22Rv1 (cell line): ENCODE data around the gene FES.

ENCODE experiments used
- H3K27ac ChIP-seq: fragments of 450-650 bp; 2 replicates; pipeline ENCODE4 v1.5.1; 2017
- ZFX ChIP-seq: fragments of 450-650 bp; IDR thresholded peaks from 2 replicates; pipeline ENCODE4 v1.6.1; 2017; ENCODE audit warnings: antibody characterized with exemption, borderline replicate concordance
- TF ChIP-seq, protein P1 (sequence below): fragments of 450-650 bp; IDR thresholded peaks from 2 replicates; pipeline ENCODE4 v1.5.1; 2017; ENCODE audit warnings: mild to moderate bottlenecking

Gene FES

DNA sequence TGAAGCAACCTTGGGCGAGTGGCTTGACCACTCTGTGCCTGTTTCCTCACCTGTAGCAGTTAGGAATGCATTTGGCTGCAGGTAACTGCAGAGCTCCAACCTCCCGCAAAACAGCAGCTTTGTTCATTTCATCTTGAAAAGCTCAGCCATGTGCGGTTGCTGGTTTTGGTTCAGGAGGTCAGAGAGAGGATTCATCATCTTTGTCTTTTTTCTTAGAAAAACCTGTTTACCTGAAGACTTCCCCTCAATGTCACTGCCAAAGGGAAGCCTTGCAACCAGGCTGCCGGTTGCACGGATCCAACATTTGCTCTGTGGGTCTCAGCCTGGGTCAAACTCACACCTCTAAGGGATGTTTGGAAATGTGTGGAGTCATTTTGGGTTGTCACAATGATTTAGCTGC is 32.4 kb upstream of the FES start:
- no peak overlapping the region for H3K27ac ChIP-seq
- TF ChIP-seq, protein P1, sequence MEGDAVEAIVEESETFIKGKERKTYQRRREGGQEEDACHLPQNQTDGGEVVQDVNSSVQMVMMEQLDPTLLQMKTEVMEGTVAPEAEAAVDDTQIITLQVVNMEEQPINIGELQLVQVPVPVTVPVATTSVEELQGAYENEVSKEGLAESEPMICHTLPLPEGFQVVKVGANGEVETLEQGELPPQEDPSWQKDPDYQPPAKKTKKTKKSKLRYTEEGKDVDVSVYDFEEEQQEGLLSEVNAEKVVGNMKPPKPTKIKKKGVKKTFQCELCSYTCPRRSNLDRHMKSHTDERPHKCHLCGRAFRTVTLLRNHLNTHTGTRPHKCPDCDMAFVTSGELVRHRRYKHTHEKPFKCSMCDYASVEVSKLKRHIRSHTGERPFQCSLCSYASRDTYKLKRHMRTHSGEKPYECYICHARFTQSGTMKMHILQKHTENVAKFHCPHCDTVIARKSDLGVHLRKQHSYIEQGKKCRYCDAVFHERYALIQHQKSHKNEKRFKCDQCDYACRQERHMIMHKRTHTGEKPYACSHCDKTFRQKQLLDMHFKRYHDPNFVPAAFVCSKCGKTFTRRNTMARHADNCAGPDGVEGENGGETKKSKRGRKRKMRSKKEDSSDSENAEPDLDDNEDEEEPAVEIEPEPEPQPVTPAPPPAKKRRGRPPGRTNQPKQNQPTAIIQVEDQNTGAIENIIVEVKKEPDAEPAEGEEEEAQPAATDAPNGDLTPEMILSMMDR = no peak
- TF ChIP-seq ZFX = no peak

GRCh38 chr15:90855139-90855538 is 29.2 kb upstream of the FES start:
- no peak overlapping the region for H3K27ac ChIP-seq
- TF ChIP-seq, protein P1 = no peak
- no peak for TF ChIP-seq ZFX

- TF ChIP-seq ZFX = no peak
- TF ChIP-seq, protein P1 = no peak
- no peak overlapping the region for H3K27ac ChIP-seq
Measured at GRCh38 chr15:90857337-90857736, 27.0 kb upstream of the FES start.

GRCh38 chr15:90857883-90858443 is 26.3 kb upstream of the FES start:
- TF ChIP-seq, protein P1 = no peak
- TF ChIP-seq ZFX = no peak

DNA sequence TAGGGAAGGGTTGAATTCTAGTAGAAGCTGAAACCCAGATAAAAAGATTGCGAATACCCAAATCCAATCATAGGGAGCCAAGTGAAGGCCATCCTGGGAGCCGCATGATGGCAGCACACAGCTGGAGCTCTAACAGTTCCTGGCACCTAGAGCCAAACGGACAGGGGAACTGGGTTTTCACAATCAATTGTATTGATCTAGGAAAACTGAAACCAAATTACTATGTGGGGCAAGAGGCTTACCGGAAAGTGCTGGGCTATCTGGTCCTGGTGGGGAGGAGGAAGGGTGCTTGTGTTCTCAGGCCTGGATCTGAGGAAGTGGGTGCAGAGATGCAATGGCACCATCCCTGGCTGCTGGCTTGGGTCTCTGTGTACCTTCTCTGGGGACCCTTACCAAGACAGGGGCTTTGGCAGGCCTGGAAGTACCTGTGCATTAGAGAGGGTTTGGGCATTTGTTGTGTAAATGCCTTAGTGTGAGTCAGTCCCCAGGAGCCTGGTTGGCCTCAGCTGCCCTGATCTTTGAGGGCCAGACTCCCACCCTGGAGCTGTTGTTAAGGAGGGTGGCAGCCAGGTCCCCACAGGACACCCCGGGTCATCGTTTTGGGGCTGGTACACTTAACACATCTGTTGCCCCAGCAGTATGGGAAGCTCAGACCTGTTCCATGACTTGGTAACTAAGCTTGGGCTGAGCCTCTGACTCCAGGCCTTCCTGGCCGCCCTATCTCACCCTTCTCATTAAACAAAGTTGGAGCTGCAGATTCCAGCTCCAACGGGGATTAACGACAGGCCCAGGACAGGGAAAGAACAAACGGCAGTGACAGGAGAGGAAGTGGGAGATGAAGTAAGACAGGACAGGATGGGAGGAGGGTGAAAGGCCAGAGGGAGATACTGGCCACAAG is 24.8 kb upstream of the FES start:
- TF ChIP-seq, protein P1 = no peak
- no peak for TF ChIP-seq ZFX
- H3K27ac ChIP-seq = peak overlapping the region; percentile 86

More at GRCh38 chr15:90857883-90858443, 26.3 kb upstream of the FES start:
- no peak overlapping the region for H3K27ac ChIP-seq

DNA sequence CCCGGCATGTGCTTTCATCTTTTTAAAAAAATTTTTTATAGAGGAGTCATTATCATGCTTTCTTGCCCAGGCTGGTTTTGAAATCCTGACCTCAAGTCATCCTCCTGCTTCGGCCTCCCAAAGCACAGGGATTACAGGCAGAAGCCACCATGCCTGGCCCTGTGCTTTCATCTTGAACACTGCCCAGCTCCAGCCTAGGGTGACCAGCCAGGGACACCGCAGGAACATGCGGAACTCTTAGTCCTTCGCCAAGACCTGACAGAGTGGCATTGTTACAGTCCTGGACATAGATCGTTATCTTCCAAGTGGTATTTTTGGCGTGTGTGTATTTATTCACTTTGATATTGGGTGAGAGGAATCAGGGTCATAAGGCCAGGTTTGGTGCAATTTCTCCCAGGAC is 23.9 kb upstream of the FES start:
- no peak for TF ChIP-seq ZFX
- TF ChIP-seq, protein P1 = no peak
- H3K27ac ChIP-seq = peak overlapping the region; percentile 86

- peak overlapping the region; percentile 86 for H3K27ac ChIP-seq
- TF ChIP-seq, protein P1 = no peak
- TF ChIP-seq ZFX = no peak
Measured at GRCh38 chr15:90860942-90861675, 23.2 kb upstream of the FES start.
